B cell (primary cell): ENCODE results near the gene MAG. TPM values are rescaled to one million over a fixed set of nuclear protein-coding genes. Genes with fewer than 3 reads are reported as not detected.

Experiments
- ATAC-seq: fragments of 200-7000 bp; cut with Tn5 transposase; one replicate; pipeline ENCODE4 v1.10.0; 2021; ENCODE audit warnings: low read depth, mild to moderate bottlenecking, moderate number of reproducible peaks, moderate library complexity
- CTCF ChIA-PET: fragments of 350-600 bp; sonication (Branson Sonifier 250); formaldehyde crosslinking; loops from one replicate; lab custom pipeline; 2021; ENCODE audit warnings: antibody characterized with exemption, inconsistent platforms; lab: Charles Lee
- POLR2A ChIA-PET: fragments of 350-600 bp; sonication (Branson Sonifier 250); formaldehyde crosslinking; loops from one replicate; lab custom pipeline; 2021; ENCODE audit warnings: antibody characterized with exemption; lab: Charles Lee
- DNase-seq: peaks from one replicate; pipeline ENCODE4 v3.0.0; 2013
- H2AFZ ChIP-seq: 2 replicates; pipeline ENCODE4 v1.6.1; 2012; ENCODE audit warnings: mild to moderate bottlenecking, low read depth, low read length; ENCODE audit not compliant: insufficient read depth, poor library complexity, severe bottlenecking
- H3K27ac ChIP-seq, 2 donors: 1 replicate in 1 of 2; 2 replicates in 1 of 2; pipeline ENCODE4 v1.5.1; 2012 to 2013; ENCODE audit warnings: low read length in 2 of 2, mild to moderate bottlenecking in 2 of 2, moderate library complexity in 1 of 2
- H3K27me3 ChIP-seq, 4 experiments: fragments of 200-600 bp in 1 of 4; sonication (generic) in 1 of 4; replicated peaks in 1 of 4; 1 replicate in 2 of 4; 2 replicates in 2 of 4; pipeline versions ENCODE4 v1.6.1 to v1.7.0; 2013 to 2016; ENCODE audit warnings: low read length in 3 of 4, mild to moderate bottlenecking in 2 of 4, mixed read lengths in 1 of 4, moderate library complexity in 1 of 4; ENCODE audit not compliant: insufficient read depth in 4 of 4, control insufficient read depth in 3 of 4; ENCODE audit errors: control extremely low read depth in 1 of 4
- H3K36me3 ChIP-seq, 2 experiments: replicated peaks in 1 of 2; 1 replicate in 1 of 2; 2 replicates in 1 of 2; pipeline versions ENCODE4 v1.6.1 to v1.7.1; 2013; ENCODE audit warnings: low read length in 1 of 2; ENCODE audit not compliant: insufficient read depth in 2 of 2, control insufficient read depth in 1 of 2; ENCODE audit errors: control extremely low read depth in 1 of 2, extremely low read depth in 1 of 2
- H3K4me1 ChIP-seq, 2 donors: fragments of 200-600 bp in 1 of 2; sonication (generic) in 1 of 2; 1 replicate in 1 of 2; 2 replicates in 1 of 2; pipeline versions ENCODE4 v1.5.1 to v1.6.1; 2013 to 2017; ENCODE audit warnings: low read length in 2 of 2; ENCODE audit not compliant: control insufficient read depth in 2 of 2, insufficient read depth in 2 of 2
- H3K4me2 ChIP-seq: replicated peaks from 2 replicates; pipeline ENCODE3; 2012; ENCODE audit warnings: mild to moderate bottlenecking, low read depth, low read length; ENCODE audit not compliant: poor library complexity, severe bottlenecking
- H3K4me3 ChIP-seq, 5 experiments: fragments of 200-600 bp in 1 of 5; sonication (generic) in 1 of 5; 1 replicate in 3 of 5; 2 replicates in 2 of 5; pipeline versions ENCODE4 v1.5.1 to v1.7.0; 2011 to 2016; ENCODE audit warnings: low read length in 4 of 5, mild to moderate bottlenecking in 4 of 5, low read depth in 2 of 5, control low read depth in 1 of 5, moderate library complexity in 1 of 5; ENCODE audit not compliant: insufficient read depth in 1 of 5; ENCODE audit errors: control extremely low read depth in 1 of 5, extremely low read depth in 1 of 5
- H3K79me2 ChIP-seq: fragments of 200-600 bp; sonication (generic); one replicate; pipeline ENCODE4 v1.6.0; 2016; ENCODE audit warnings: low read length; ENCODE audit not compliant: control insufficient read depth, insufficient read depth
- H3K9ac ChIP-seq: fragments of 200-600 bp; sonication (generic); 2 replicates; pipeline ENCODE4 v1.6.1; 2017; ENCODE audit warnings: mild to moderate bottlenecking, low read length, moderate library complexity
- H3K9me3 ChIP-seq, 3 donors: one replicate each; pipeline versions ENCODE4 v1.6.1 to v1.7.1; 2013; ENCODE audit warnings: low read length in 2 of 3; ENCODE audit not compliant: control insufficient read depth in 2 of 3, insufficient read depth in 1 of 3; ENCODE audit errors: control extremely low read depth in 1 of 3
- H4K20me1 ChIP-seq: 2 replicates; pipeline ENCODE4 v1.6.0; 2012; ENCODE audit warnings: mild to moderate bottlenecking, low read length; ENCODE audit not compliant: insufficient read depth, control insufficient read depth, poor library complexity, severe bottlenecking
- H3K27ac Mint-ChIP-seq: one replicate; pipeline ENCODE4 v1.8.0; 2021; ENCODE audit warnings: mixed read lengths
- H3K27me3 Mint-ChIP-seq: one replicate; pipeline ENCODE4 v1.8.0; 2021; ENCODE audit warnings: mixed read lengths
- H3K4me1 Mint-ChIP-seq: one replicate; pipeline ENCODE4 v1.8.0; 2021; ENCODE audit warnings: mixed read lengths
- H3K4me3 Mint-ChIP-seq: one replicate; pipeline ENCODE4 v1.8.0; 2021; ENCODE audit warnings: mixed read lengths
- H3K9me3 Mint-ChIP-seq: one replicate; pipeline ENCODE4 v1.8.0; 2022; ENCODE audit warnings: mixed read lengths; ENCODE audit not compliant: insufficient read depth
- CTCF ChIP-seq: fragments of 200-600 bp; IDR thresholded peaks from one replicate; pipeline ENCODE4 v1.8.0; 2022; ENCODE audit warnings: antibody characterized with exemption, mild to moderate bottlenecking
- EZH2 ChIP-seq: IDR thresholded peaks from 2 replicates; pipeline ENCODE4 v1.6.1; 2012; ENCODE audit warnings: borderline replicate concordance, low read depth, mild to moderate bottlenecking, moderate library complexity, low read length; ENCODE audit not compliant: insufficient read depth, poor library complexity, severe bottlenecking
- WGBS: methylation state at CpG from one replicate; pipeline ENCODE4 v1.1.5; 2013; ENCODE audit warnings: missing lambda C conversion rate; ENCODE audit not compliant: insufficient coverage; 5-methylcytosine and 5-hydroxymethylcytosine counted together
- intact Hi-C: fragments of 100-400 bp; cut with micrococcal nuclease; formaldehyde crosslinking; loops from one replicate; pipeline ENCODE4 v1.10.0; 2022
- polyA plus RNA-seq: library from polyadenylated mRNA; depleted of rRNA; stranded (reverse); fragments of >200 nt; gene quantifications from 2 replicates; pipeline ENCODE4 v1.2.3, GENCODE V29; 2012
- total RNA-seq, 2 donors: library from RNA; stranded (reverse); fragments of 120-200 nt in 1 of 2; gene quantifications; 1 replicate in 1 of 2; 2 replicates in 1 of 2; pipeline versions ENCODE4 v1.2.3 to v1.2.4, GENCODE V29; 2013 to 2022

Gene MAG
- total and polyA plus RNA-seq, 2 donors (not counting 1 experiment from before 2014, with no cell fraction given): 0.12 to 0.58 TPM

- peaks cover 21% of the 10 kb centered on the region for H3K79me2 ChIP-seq
- no peaks in the 10 kb centered on the region for H3K9me3 ChIP-seq
- H3K9ac ChIP-seq: no peak overlapping the region
- no peak overlapping the region for H3K4me2 ChIP-seq
- CTCF ChIA-PET: no interaction called here
- H3K4me1 Mint-ChIP-seq: peaks cover 30% of the 10 kb centered on the region
- H3K9me3 Mint-ChIP-seq: no peaks in the 10 kb centered on the region
- ATAC-seq (no peak), DNase-seq (no peak)
- H3K4me3 Mint-ChIP-seq: no peak overlapping the region
- POLR2A ChIA-PET: interaction anchor here (0.7 kb wide), 1 partner anchor 13 kb away, joined by 12 read pairs; no protein-coding TSS in a partner anchor
- 100% methylated on average over 5 of the region's 6 CpGs for WGBS
- no peak overlapping the region for H3K27ac ChIP-seq
- intact Hi-C loops: no loop called here
- no peaks in the 10 kb centered on the region for H3K27me3 ChIP-seq
- no peaks in the 10 kb centered on the region for H4K20me1 ChIP-seq
- no peaks in the 10 kb centered on the region for H3K36me3 ChIP-seq
- no peak overlapping the region for H3K4me3 ChIP-seq
- no peak overlapping the region for H2AFZ ChIP-seq
- H3K27ac Mint-ChIP-seq: no peak overlapping the region
- peaks cover 16 to 33% of the 10 kb centered on the region in 2 donors for H3K4me1 ChIP-seq
- TF ChIP-seq EZH2 (no peak), CTCF (no peak)
- no peaks in the 10 kb centered on the region for H3K27me3 Mint-ChIP-seq
These were observed 11.5 kb downstream of the MAG start for GRCh38 chr19:35303357-35303915.

DNA sequence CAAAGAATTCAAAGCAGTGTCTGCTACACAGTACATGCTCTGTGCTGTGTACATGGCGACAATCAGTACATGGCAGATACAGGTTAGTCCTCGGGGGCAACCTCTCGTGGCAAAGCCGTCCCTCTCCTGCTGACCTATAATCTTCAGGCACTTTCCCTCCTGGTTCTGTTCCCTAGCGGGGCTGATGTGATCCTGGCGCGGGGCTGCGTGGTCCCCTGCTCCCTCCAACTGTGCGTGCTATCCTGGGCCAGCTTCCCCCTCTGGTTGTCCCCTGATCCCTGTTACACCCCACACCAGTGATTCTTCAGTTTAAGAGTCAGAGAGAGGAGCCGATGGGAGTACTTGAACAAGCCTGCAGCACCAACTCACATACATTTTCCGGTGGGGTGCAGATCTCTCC lies 12.1 kb downstream of the MAG start:
- Mint-ChIP-seq H3K9me3 (no peaks in the 10 kb centered on the region), H3K4me3 (no peak overlapping the region), H3K4me1 (peaks cover 33% of the 10 kb centered on the region), H3K27ac (no peak overlapping the region), H3K27me3 (no peaks in the 10 kb centered on the region)
- H3K9me3 ChIP-seq: no peaks in the 10 kb centered on the region
- no peaks in the 10 kb centered on the region for H3K27me3 ChIP-seq
- CTCF ChIA-PET: interaction anchor here (1.0 kb wide), 1 partner anchor 14 kb away, joined by 3 read pairs; no protein-coding TSS in a partner anchor
- TF ChIP-seq EZH2: no peak
- TF ChIP-seq CTCF: no peak
- POLR2A ChIA-PET: no interaction called here
- no peak for ATAC-seq
- H2AFZ ChIP-seq: no peak overlapping the region
- H3K4me2 ChIP-seq: no peak overlapping the region
- no peak overlapping the region for H3K9ac ChIP-seq
- 95% methylated on average over 10 of the region's 11 CpGs for WGBS
- H3K4me1 ChIP-seq: peaks cover 16 to 31% of the 10 kb centered on the region in 2 donors
- no peak overlapping the region for H3K4me3 ChIP-seq
- H4K20me1 ChIP-seq: no peaks in the 10 kb centered on the region
- no peaks in the 10 kb centered on the region for H3K36me3 ChIP-seq
- peaks cover 15% of the 10 kb centered on the region for H3K79me2 ChIP-seq
- no peak overlapping the region for H3K27ac ChIP-seq
- DNase-seq: no peak
- intact Hi-C loops: no loop called here
